ENCODE data around the gene GALNT3.

Gene GALNT3

GRCh38 chr2:165815299-165816141, 21.5 kb upstream of the GALNT3 start:
- DNase-seq (ENCODE audit: extremely low read depth, low read depth) = no peak
- TF ChIP-seq CTCF (IDR thresholded peaks at IDR 0.05; ENCODE audit: low read depth, low read length, missing control alignments) = no peak
- H3K4me3 ChIP-seq (replicated peaks; ENCODE audit: low read depth, low read length) = no peak overlapping the region

GRCh38 chr2:165814473-165814872, 20.4 kb upstream of the GALNT3 start:
- no peak for DNase-seq (ENCODE audit: extremely low read depth, low read depth)
- no peak for TF ChIP-seq CTCF (IDR thresholded peaks at IDR 0.05; ENCODE audit: low read depth, low read length, missing control alignments)
- no peak overlapping the region for H3K4me3 ChIP-seq (replicated peaks; ENCODE audit: low read depth, low read length)

GRCh38 chr2:165811592-165812370, 17.7 kb upstream of the GALNT3 start:
- no peak for DNase-seq (ENCODE audit: extremely low read depth, low read depth)
- no peak for TF ChIP-seq CTCF (IDR thresholded peaks at IDR 0.05; ENCODE audit: low read depth, low read length, missing control alignments)
- no peak overlapping the region for H3K4me3 ChIP-seq (replicated peaks; ENCODE audit: low read depth, low read length)

GRCh38 chr2:165810418-165810817, 16.4 kb upstream of the GALNT3 start:
- no peak for TF ChIP-seq CTCF (IDR thresholded peaks at IDR 0.05; ENCODE audit: low read depth, low read length, missing control alignments)
- no peak for DNase-seq (ENCODE audit: extremely low read depth, low read depth)
- H3K4me3 ChIP-seq (replicated peaks; ENCODE audit: low read depth, low read length) = no peak overlapping the region

- no peak overlapping the region for H3K4me3 ChIP-seq (replicated peaks; ENCODE audit: low read depth, low read length)
- no peak for DNase-seq (ENCODE audit: extremely low read depth, low read depth)
- TF ChIP-seq CTCF (IDR thresholded peaks at IDR 0.05; ENCODE audit: low read depth, low read length, missing control alignments) = no peak
These were observed 10.7 kb upstream of the GALNT3 start for GRCh38 chr2:165804719-165805118.

- no peak for TF ChIP-seq CTCF (IDR thresholded peaks at IDR 0.05; ENCODE audit: low read depth, low read length, missing control alignments)
- no peak overlapping the region for H3K4me3 ChIP-seq (replicated peaks; ENCODE audit: low read depth, low read length)
- DNase-seq (ENCODE audit: extremely low read depth, low read depth) = no peak
These were observed 9.2 kb upstream of the GALNT3 start for GRCh38 chr2:165803123-165803760.
